ENCODE data around the gene PAX5. TPM values are rescaled to one million over a fixed set of nuclear protein-coding genes. Genes with fewer than 3 reads are reported as not detected.

PAX5 gene
- total RNA-seq, 1 donor from 2014 or later = not detected

GRCh38 chr9:36832164-36832795 is 201.8 kb downstream of the PAX5 start:
- DNase-seq (ENCODE audit: low read depth) = no peak
- Histone ChIP-seq H3K4me3 (ENCODE audit: low read depth, low read length) (no peak overlapping the region), H3K36me3 (ENCODE audit: control insufficient read depth, insufficient read depth, low read length) (no peaks in the 10 kb centered on the region), H3K27me3 (ENCODE audit: control insufficient read depth, insufficient read depth, low read length) (peaks cover 26% of the 10 kb centered on the region)
- no peak for TF ChIP-seq CTCF (IDR thresholded peaks at IDR 0.05; ENCODE audit: insufficient read depth, low read length, poor library complexity, severe bottlenecking)

- Histone ChIP-seq H3K36me3 (ENCODE audit: control insufficient read depth, insufficient read depth, low read length) (no peaks in the 10 kb centered on the region), H3K27me3 (ENCODE audit: control insufficient read depth, insufficient read depth, low read length) (peaks cover 26% of the 10 kb centered on the region), H3K4me3 (ENCODE audit: low read depth, low read length) (no peak overlapping the region)
- TF ChIP-seq CTCF (IDR thresholded peaks at IDR 0.05; ENCODE audit: insufficient read depth, low read length, poor library complexity, severe bottlenecking) = no peak
- no peak for DNase-seq (ENCODE audit: low read depth)
These were observed 202.5 kb downstream of the PAX5 start for GRCh38 chr9:36831381-36832161.

- DNase-seq (ENCODE audit: low read depth) = no peak
- H3K36me3 ChIP-seq (ENCODE audit: control insufficient read depth, insufficient read depth, low read length) = no peaks in the 10 kb centered on the region
- peaks cover 20% of the 10 kb centered on the region for H3K27me3 ChIP-seq (ENCODE audit: control insufficient read depth, insufficient read depth, low read length)
- H3K4me3 ChIP-seq (ENCODE audit: low read depth, low read length) = no peak overlapping the region
- no peak for TF ChIP-seq CTCF (IDR thresholded peaks at IDR 0.05; ENCODE audit: insufficient read depth, low read length, poor library complexity, severe bottlenecking)
These were observed 205.5 kb downstream of the PAX5 start for GRCh38 chr9:36828611-36829013.

GRCh38 chr9:36827593-36827992 is 206.5 kb downstream of the PAX5 start:
- no peak overlapping the region for H3K4me3 ChIP-seq (ENCODE audit: low read depth, low read length)
- H3K36me3 ChIP-seq (ENCODE audit: control insufficient read depth, insufficient read depth, low read length) = no peaks in the 10 kb centered on the region
- H3K27me3 ChIP-seq (ENCODE audit: control insufficient read depth, insufficient read depth, low read length) = peaks cover 19% of the 10 kb centered on the region
- no peak for TF ChIP-seq CTCF (IDR thresholded peaks at IDR 0.05; ENCODE audit: insufficient read depth, low read length, poor library complexity, severe bottlenecking)
- DNase-seq (ENCODE audit: low read depth) = no peak

- DNase-seq (ENCODE audit: low read depth) = no peak
- no peak for TF ChIP-seq CTCF (IDR thresholded peaks at IDR 0.05; ENCODE audit: insufficient read depth, low read length, poor library complexity, severe bottlenecking)
- H3K27me3 ChIP-seq (ENCODE audit: control insufficient read depth, insufficient read depth, low read length) = peaks cover 18% of the 10 kb centered on the region
- no peak overlapping the region for H3K4me3 ChIP-seq (ENCODE audit: low read depth, low read length)
- H3K36me3 ChIP-seq (ENCODE audit: control insufficient read depth, insufficient read depth, low read length) = no peaks in the 10 kb centered on the region
These were observed 207.5 kb downstream of the PAX5 start for GRCh38 chr9:36826581-36826980.
